Measurements from ENCODE around the gene CACNA1F.
"Not testable (repeated sequence)": the region's sequence is repeated elsewhere in the genome, so short reads cannot be mapped to it uniquely, and the experiment has no call there.

The CACNA1F gene

GRCh38 chrX:49177873-49178480 lies 55.2 kb downstream of the CACNA1F start:
- DNase-seq: no peak

- DNase-seq: no peak
Observed at GRCh38 chrX:49177338-49177833, 55.8 kb downstream of the CACNA1F start.

GRCh38 chrX:49176421-49177326 lies 56.5 kb downstream of the CACNA1F start:
- peak in 1 of 51 donors; percentile 7 for DNase-seq

- DNase-seq: no peak
Observed at GRCh38 chrX:49175435-49176274, 57.5 kb downstream of the CACNA1F start.

GRCh38 chrX:49174723-49175122 lies 58.4 kb downstream of the CACNA1F start:
- DNase-seq: no peak

- not testable (repeated sequence) for DNase-seq
Observed at GRCh38 chrX:49173544-49173943, 59.6 kb downstream of the CACNA1F start.

GRCh38 chrX:49172280-49172780 lies 60.8 kb downstream of the CACNA1F start:
- DNase-seq: peak in 28 of 51 donors; percentile 4 to 68 (median 16)

- DNase-seq: peak in 12 of 51 donors; percentile 1 to 19 (median 7)
Observed at GRCh38 chrX:49171752-49172279, 61.3 kb downstream of the CACNA1F start, which contains the start of gene PLP2. PLP2 (plus strand) TSS chrX:49171898; CDS start chrX:49172001, 103 bp downstream.

GRCh38 chrX:49167740-49168108 lies 65.4 kb downstream of the CACNA1F start:
- no peak for DNase-seq

- peak in 25 of 51 donors; percentile 1 to 46 (median 26) for DNase-seq
Observed at GRCh38 chrX:49166914-49167739, 66.0 kb downstream of the CACNA1F start.

GRCh38 chrX:49165901-49166881 lies 66.9 kb downstream of the CACNA1F start:
- DNase-seq: peak in 48 of 51 donors; percentile 2 to 77 (median 50)

GRCh38 chrX:49164589-49165360 lies 68.4 kb downstream of the CACNA1F start:
- no peak for DNase-seq

GRCh38 chrX:49163555-49164419 lies 69.4 kb downstream of the CACNA1F start:
- DNase-seq: peak; percentile 27 to 91 (median 75)

GRCh38 chrX:49162620-49163019 lies 70.5 kb downstream of the CACNA1F start, which contains the start of gene MAGIX:
MAGIX (plus strand) TSS chrX:49162758; CDS start chrX:49162890, 132 bp downstream.
- DNase-seq: no peak

- no peak for DNase-seq
Observed at GRCh38 chrX:49161632-49162031, 71.5 kb downstream of the CACNA1F start.

- no peak for DNase-seq
Observed at GRCh38 chrX:49160908-49161307, 72.2 kb downstream of the CACNA1F start.

- no peak for DNase-seq
Observed at GRCh38 chrX:49157194-49157593, 75.9 kb downstream of the CACNA1F start.

Measured in hypothalamus (tissue), 51 donors.